Ramos (cell line): ENCODE data around the gene BTAF1.
"Not testable (repeated sequence)": the region's sequence is repeated elsewhere in the genome, so short reads cannot be mapped to it uniquely, and the experiment has no call there.

Experiments
- in situ Hi-C: fragments of 300-500 bp; cut with MboI; formaldehyde crosslinking; loops from one replicate; pipeline ENCODE4 v1.14.3; 2022; ENCODE audit warnings: low sequenced_read_pairs; ENCODE audit not compliant: unreplicated experiment

The BTAF1 gene

GRCh38 chr10:91975438-91975837, 51.9 kb downstream of the BTAF1 start:
- in situ Hi-C loops, result no loop called here

GRCh38 chr10:91976317-91977051, 52.9 kb downstream of the BTAF1 start:
- in situ Hi-C loops, result no loop called here

GRCh38 chr10:91977491-91977890, 53.9 kb downstream of the BTAF1 start:
- in situ Hi-C loops, result no loop called here

- in situ Hi-C loops, result no loop called here
Measured at GRCh38 chr10:91978585-91978984, 55.0 kb downstream of the BTAF1 start.

GRCh38 chr10:91980319-91980718, 56.7 kb downstream of the BTAF1 start:
- in situ Hi-C loops, result no loop called here

GRCh38 chr10:91983416-91983815, 59.8 kb downstream of the BTAF1 start:
- in situ Hi-C loops, result no loop called here

- in situ Hi-C loops, result no loop called here
Measured at GRCh38 chr10:91987397-91988037, 63.9 kb downstream of the BTAF1 start.

GRCh38 chr10:91992031-91992430, 68.5 kb downstream of the BTAF1 start:
- in situ Hi-C loops, result no loop called here

GRCh38 chr10:91996266-91996665, 72.7 kb downstream of the BTAF1 start:
- in situ Hi-C loops, result no loop called here

- in situ Hi-C loops, result no loop called here
Measured at GRCh38 chr10:92001581-92001980, 78.0 kb downstream of the BTAF1 start.

GRCh38 chr10:92001995-92002394, 78.4 kb downstream of the BTAF1 start:
- in situ Hi-C loops, result no loop called here

- in situ Hi-C loops, result no loop called here
Measured at GRCh38 chr10:92003258-92003657, 79.7 kb downstream of the BTAF1 start.

GRCh38 chr10:92005978-92006377, 82.4 kb downstream of the BTAF1 start:
- in situ Hi-C loops, result no loop called here

- in situ Hi-C loops, result no loop called here
Measured at GRCh38 chr10:92009445-92009844, 85.9 kb downstream of the BTAF1 start.

GRCh38 chr10:92010047-92010735, 86.6 kb downstream of the BTAF1 start:
- in situ Hi-C loops, result no loop called here

- in situ Hi-C loops, result no loop called here
Measured at GRCh38 chr10:92011560-92012214, 88.1 kb downstream of the BTAF1 start.

- in situ Hi-C loops, result no loop called here
Measured at GRCh38 chr10:92014620-92015019, 91.0 kb downstream of the BTAF1 start.

GRCh38 chr10:92024700-92025099, 101.1 kb downstream of the BTAF1 start:
- in situ Hi-C loops, result no loop called here

- in situ Hi-C loops, result not testable (repeated sequence)
Measured at GRCh38 chr10:92025340-92025739, 101.8 kb downstream of the BTAF1 start.

- in situ Hi-C loops, result no loop called here
Measured at GRCh38 chr10:92027141-92027540, 103.6 kb downstream of the BTAF1 start.

GRCh38 chr10:92031580-92031979, 108.0 kb downstream of the BTAF1 start:
- in situ Hi-C loops, result no loop called here
